Esophagus squamous epithelium (tissue), 5 donors: ENCODE measurements around the gene CAPZB. TPM values are rescaled to one million over a fixed set of nuclear protein-coding genes. Genes with fewer than 3 reads are reported as not detected.
"Not testable (repeated sequence)": the region's sequence is repeated elsewhere in the genome, so short reads cannot be mapped to it uniquely, and the experiment has no call there.

Source experiments
- DNase-seq: peaks from one replicate; lab custom pipeline; 2025; lab: John Stamatoyannopoulos, UW
- H3K27ac ChIP-seq, 4 donors: fragments of 200-600 bp; sonication (generic); one replicate each; pipeline ENCODE4 v1.5.1; 2016 to 2019; ENCODE audit warnings: mild to moderate bottlenecking in 1 of 4
- H3K27me3 ChIP-seq, 4 donors: fragments of 200-600 bp; sonication (generic); 1 replicate in 3 of 4; 2 replicates in 1 of 4; pipeline versions ENCODE4 v1.5.1 to v1.6.0; 2017 to 2021; ENCODE audit warnings: antibody characterized with exemption in 1 of 4
- H3K36me3 ChIP-seq, 3 donors: fragments of 200-600 bp; sonication (generic); one replicate each; pipeline ENCODE4 v1.5.1; 2016 to 2019
- H3K4me1 ChIP-seq, 3 donors: fragments of 200-600 bp; sonication (generic); one replicate each; pipeline ENCODE4 v1.5.1; 2017 to 2019
- H3K4me3 ChIP-seq, 4 donors: fragments of 200-600 bp; sonication (generic); 1 replicate in 3 of 4; 2 replicates in 1 of 4; pipeline ENCODE4 v1.5.1; 2016 to 2019; ENCODE audit warnings: mild to moderate bottlenecking in 2 of 4, moderate library complexity in 1 of 4
- H3K9me3 ChIP-seq, 3 donors: fragments of 200-600 bp; sonication (generic); one replicate each; pipeline ENCODE4 v1.5.1; 2016 to 2019
- POLR2A ChIP-seq, 4 donors: fragments of 450-650 bp; IDR thresholded peaks; one replicate each; pipeline ENCODE4 v1.6.1; 2017; ENCODE audit warnings: antibody characterized with exemption in 4 of 4, mild to moderate bottlenecking in 4 of 4, moderate library complexity in 3 of 4
- WGBS, 2 donors: methylation state at CpG; one replicate each; pipeline ENCODE4 v1.1.5; 2018; 5-methylcytosine and 5-hydroxymethylcytosine counted together
- intact Hi-C: fragments of 100-400 bp; cut with DNase I; formaldehyde crosslinking; loops from one replicate; pipeline ENCODE4 v1.15.0; 2022
- small RNA-seq, 4 donors: library from RNA; depleted of rRNA; stranded (forward); fragments of <200 nt; gene quantifications; one replicate each; pipeline ENCODE3, GENCODE V24; 2016
- total RNA-seq, 4 donors: library from RNA; depleted of rRNA; stranded (reverse); fragments of >200 nt; gene quantifications; one replicate each; pipeline ENCODE4 v1.1.0, GENCODE V29; 2016
- TF ChIP-seq, protein P1 (sequence below), 6 experiments: fragments of 450-650 bp in 4 of 6; fragments of 200-600 bp in 2 of 6; sonication (generic) in 2 of 6; IDR thresholded peaks; one replicate each; pipeline ENCODE4 v1.5.1; 2016 to 2019; ENCODE audit warnings: antibody characterized with exemption in 6 of 6, mild to moderate bottlenecking in 4 of 6, moderate library complexity in 4 of 6
- donor health status: DM: yes; HTN: yes; CAD: no.

Gene CAPZB
- total RNA-seq, 4 donors from 2014 or later = 89.4 to 146 (median 126) TPM

DNA sequence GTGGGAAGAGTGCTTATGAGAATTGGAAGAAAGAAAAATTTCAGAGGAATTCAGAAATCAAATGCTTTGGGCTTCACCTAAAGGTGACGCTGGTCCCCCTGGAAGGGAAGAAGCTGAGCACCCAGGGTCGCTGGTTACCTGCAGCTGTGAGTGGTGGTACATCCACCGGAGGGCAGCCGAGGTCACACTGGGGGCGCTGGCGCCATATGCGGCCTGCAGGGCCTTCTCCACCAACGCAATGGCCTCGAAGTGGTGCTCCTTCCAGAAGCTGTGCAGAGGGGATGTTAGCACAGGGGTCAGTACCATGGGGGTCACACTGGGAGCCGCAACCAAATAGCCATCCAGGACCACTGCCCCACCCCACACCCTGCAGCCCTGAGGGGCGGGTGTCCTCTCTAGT, 179.5 kb downstream of the CAPZB start:
- H3K4me3 ChIP-seq = no peak overlapping the region

DNA sequence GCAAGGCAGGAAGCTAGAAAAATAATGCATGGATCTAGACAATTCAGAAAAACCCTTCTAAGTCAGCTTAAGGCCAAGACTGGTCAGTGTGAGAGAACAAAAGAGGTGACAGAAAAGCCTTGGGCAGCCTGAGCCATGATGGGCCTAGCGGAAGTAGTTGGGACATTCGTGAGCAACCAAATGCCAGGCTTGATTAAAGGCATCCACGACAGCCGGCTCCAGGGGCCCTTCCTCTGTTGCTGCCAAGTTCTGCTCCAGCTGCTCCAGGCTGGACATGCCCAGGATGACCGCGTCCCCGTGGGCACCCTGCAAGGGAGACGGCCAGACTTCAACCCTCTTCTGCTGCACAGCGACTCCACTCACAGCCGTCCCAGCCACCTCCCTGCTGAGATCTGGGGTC, 181.3 kb downstream of the CAPZB start:
- intact Hi-C loops, DNase-seq, H3K27me3 ChIP-seq, H3K4me3 ChIP-seq, H3K27ac ChIP-seq, H3K9me3 ChIP-seq, H3K4me1 ChIP-seq: not testable (repeated sequence)
- H3K36me3 ChIP-seq = peaks cover 23 to 85% (median 28%) of the 10 kb centered on the region in 3 donors
- 90 to 98% methylated on average over 8 to 9 of the region's 10 CpGs for WGBS, 2 donors

More for the DNA sequence above, 179.5 kb downstream of the CAPZB start:
- Histone ChIP-seq H3K27ac (no peak overlapping the region), H3K9me3 (no peaks in the 10 kb centered on the region), H3K27me3 (no peaks in the 10 kb centered on the region), H3K36me3 (peaks cover 23 to 81% (median 28%) of the 10 kb centered on the region in 3 donors), H3K4me1 (peaks cover 3 to 26% (median 4%) of the 10 kb centered on the region in 3 donors)
- WGBS, 2 donors = 88 to 96% methylated on average over 7 to 9 of the region's 11 CpGs
- TF ChIP-seq POLR2A (IDR thresholded peaks at IDR 0.05) = no peak
- TF ChIP-seq, protein P1, sequence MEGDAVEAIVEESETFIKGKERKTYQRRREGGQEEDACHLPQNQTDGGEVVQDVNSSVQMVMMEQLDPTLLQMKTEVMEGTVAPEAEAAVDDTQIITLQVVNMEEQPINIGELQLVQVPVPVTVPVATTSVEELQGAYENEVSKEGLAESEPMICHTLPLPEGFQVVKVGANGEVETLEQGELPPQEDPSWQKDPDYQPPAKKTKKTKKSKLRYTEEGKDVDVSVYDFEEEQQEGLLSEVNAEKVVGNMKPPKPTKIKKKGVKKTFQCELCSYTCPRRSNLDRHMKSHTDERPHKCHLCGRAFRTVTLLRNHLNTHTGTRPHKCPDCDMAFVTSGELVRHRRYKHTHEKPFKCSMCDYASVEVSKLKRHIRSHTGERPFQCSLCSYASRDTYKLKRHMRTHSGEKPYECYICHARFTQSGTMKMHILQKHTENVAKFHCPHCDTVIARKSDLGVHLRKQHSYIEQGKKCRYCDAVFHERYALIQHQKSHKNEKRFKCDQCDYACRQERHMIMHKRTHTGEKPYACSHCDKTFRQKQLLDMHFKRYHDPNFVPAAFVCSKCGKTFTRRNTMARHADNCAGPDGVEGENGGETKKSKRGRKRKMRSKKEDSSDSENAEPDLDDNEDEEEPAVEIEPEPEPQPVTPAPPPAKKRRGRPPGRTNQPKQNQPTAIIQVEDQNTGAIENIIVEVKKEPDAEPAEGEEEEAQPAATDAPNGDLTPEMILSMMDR (IDR thresholded peaks at IDR 0.05) = no peak
- intact Hi-C loops = no loop called here
- no peak for DNase-seq

DNA sequence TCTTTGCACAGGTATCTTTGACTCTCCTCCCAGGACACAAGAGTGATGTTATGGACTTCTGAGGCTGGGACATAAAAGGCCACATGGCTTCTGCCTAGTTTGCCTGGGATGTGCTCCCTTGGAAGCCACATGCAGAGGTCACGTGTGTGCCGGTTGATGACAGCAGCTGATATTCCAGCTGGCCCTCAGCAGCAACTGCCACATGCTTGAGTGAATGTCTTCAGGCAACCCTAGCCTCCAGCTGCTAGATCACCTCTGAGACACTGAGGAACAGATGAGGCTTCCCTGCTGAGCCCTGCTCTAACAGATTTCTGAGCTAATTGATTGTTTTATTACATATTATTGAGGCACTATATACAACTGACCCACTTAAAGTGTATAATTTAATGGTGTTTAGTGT, 185.1 kb downstream of the CAPZB start:
- Histone ChIP-seq H3K27me3 (no peaks in the 10 kb centered on the region), H3K36me3 (peaks cover 10 to 53% (median 14%) of the 10 kb centered on the region in 3 donors), H3K4me1 (no peaks in the 10 kb centered on the region), H3K9me3 (peaks cover 0 to 6% (median 2%) of the 10 kb centered on the region in 3 donors), H3K4me3 (no peak overlapping the region), H3K27ac (no peak overlapping the region)
- TF ChIP-seq POLR2A (IDR thresholded peaks at IDR 0.05) = no peak
- TF ChIP-seq, protein P1 (IDR thresholded peaks at IDR 0.05) = no peak
- WGBS, 2 donors = 81% methylated on average over 2 of the region's 2 CpGs; no CpG with 5 or more reads in 1 of the 2 donors
- intact Hi-C loops = no loop called here
- no peak for DNase-seq

DNA sequence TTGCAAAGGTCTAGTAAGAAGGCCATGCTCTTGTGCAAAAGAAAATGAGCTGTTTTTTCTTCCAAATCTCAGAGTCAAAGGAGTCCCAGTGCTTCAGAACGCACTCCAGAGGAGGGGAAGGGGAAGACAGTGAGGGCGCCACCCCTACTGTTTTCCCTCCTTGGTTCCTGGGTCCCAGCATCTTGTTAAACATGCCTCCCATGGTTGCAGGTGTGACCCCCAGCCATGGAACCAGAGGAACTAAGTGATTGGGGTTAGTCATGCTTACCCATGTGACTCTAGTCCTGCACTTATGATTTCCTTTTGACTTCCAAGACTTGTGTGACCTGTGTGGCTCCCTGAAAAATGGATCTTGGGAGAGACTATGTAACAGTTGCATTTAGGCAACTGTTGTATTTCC, 190.7 kb downstream of the CAPZB start:
- TF ChIP-seq POLR2A (IDR thresholded peaks at IDR 0.05) = no peak
- TF ChIP-seq, protein P1 (IDR thresholded peaks at IDR 0.05) = no peak
- Histone ChIP-seq H3K36me3 (peaks cover 0 to 18% (median 0%) of the 10 kb centered on the region in 3 donors), H3K9me3 (peaks cover 0 to 21% (median 10%) of the 10 kb centered on the region in 3 donors), H3K27ac (no peak overlapping the region), H3K27me3 (no peaks in the 10 kb centered on the region), H3K4me1 (peaks cover 0 to under 1% (median 0%) of the 10 kb centered on the region in 3 donors), H3K4me3 (no peak overlapping the region)
- intact Hi-C loops = no loop called here
- 69 to 100% methylated on average over 2 of the region's 2 CpGs for WGBS, 2 donors
- no peak for DNase-seq

DNA sequence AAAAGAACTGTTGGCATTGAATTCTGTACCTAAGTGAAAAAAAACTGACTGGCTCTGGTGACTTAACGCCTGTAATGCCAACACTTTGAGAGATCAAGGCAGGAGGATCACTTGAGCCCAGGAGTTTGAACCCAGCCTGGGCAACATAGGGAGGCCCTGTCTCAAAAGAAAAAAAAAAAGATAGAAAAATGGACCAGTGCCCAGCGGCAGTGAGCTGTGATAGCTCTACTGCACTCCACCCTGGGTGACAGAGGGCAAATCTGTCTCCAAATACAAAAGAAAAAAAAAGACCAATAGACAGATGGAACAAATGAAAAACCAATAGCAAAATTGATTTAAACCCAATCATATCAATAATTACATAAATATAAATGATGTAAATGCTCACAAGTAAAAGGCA, 196.1 kb downstream of the CAPZB start:
- peak overlapping the region in 2 of 4 donors; percentile 7 to 55 for H3K27ac ChIP-seq
- TF ChIP-seq, protein P1 (IDR thresholded peaks at IDR 0.05) = no peak
- no peak for TF ChIP-seq POLR2A (IDR thresholded peaks at IDR 0.05)
- peaks cover 0 to 10% (median 0%) of the 10 kb centered on the region in 3 donors for H3K36me3 ChIP-seq
- DNase-seq = no peak
- intact Hi-C loops = no loop called here
- 30 to 47% methylated on average over 2 of the region's 2 CpGs for WGBS, 2 donors
- peaks cover 0 to 20% (median 4%) of the 10 kb centered on the region in 3 donors for H3K4me1 ChIP-seq
- peak overlapping the region; percentile 39 to 64 (median 51) for H3K4me3 ChIP-seq
- no peaks in the 10 kb centered on the region for H3K27me3 ChIP-seq
- H3K9me3 ChIP-seq = peaks cover 0 to 5% (median under 1%) of the 10 kb centered on the region in 3 donors

Small RNA genes within 50 kb of the gene (small RNA-seq; reads per million reads assigned to genes)
- gene RN7SL277P (0 to 0.14 (median 0) reads per million in 4 donors), gene RNU4-28P (0 reads per million in 4 donors), gene RNU6-1099P (0 to 0.60 (median 0) reads per million in 4 donors)

Other genes with a start within 250 kb of the CAPZB start
- 10 to 100 TPM; 18.7 to 38.0 (median 34.7) TPM for gene EMC1, start 234.0 kb downstream of the CAPZB start, total RNA-seq
- 10 to 100 TPM; 25.4 to 48.3 (median 34.2) TPM for gene MRTO4, start 233.7 kb downstream of the CAPZB start, total RNA-seq
- 1 to 10 TPM in 3 of 4 donors, under 1 TPM in 1; 0.50 to 2.4 (median 2.0) TPM for gene AKR7A3, start 196.8 kb downstream of the CAPZB start, total RNA-seq
- gene AKR7A2, start 173.4 kb downstream of the CAPZB start, total RNA-seq = 10 to 100 TPM; 57.7 to 93.4 (median 70.3) TPM
- 10 to 100 TPM in 2 of 4 donors, 1 to 10 TPM in 2; 6.8 to 14.3 (median 10.3) TPM for gene SLC66A1, start 173.2 kb downstream of the CAPZB start, total RNA-seq
- gene NBL1, start 158.8 kb upstream of the CAPZB start, total RNA-seq = 100 to 1,000 TPM in 2 of 4 donors, 10 to 100 TPM in 2; 67.8 to 170 (median 95.1) TPM
- gene HTR6, start 179.3 kb upstream of the CAPZB start, total RNA-seq = not detected